Fibroblast of lung (primary cell): ENCODE measurements around the gene TMEM140. TPM values are rescaled to one million over a fixed set of nuclear protein-coding genes. Genes with fewer than 3 reads are reported as not detected.
A peak's percentile ranks its signal among the peaks of the same experiment; 100 is the strongest.

Experiments
- DNase-seq, 2 donors: peaks; one replicate each; pipeline versions ENCODE4 v3.0.0 to v3.0.0-alpha.2; 2010; ENCODE audit warnings: low read depth in 2 of 2
- H2AFZ ChIP-seq: 2 replicates; pipeline ENCODE4 v1.5.1; 2012; ENCODE audit warnings: low read length, control low read depth, inconsistent platforms
- H3K27ac ChIP-seq: 2 replicates; pipeline ENCODE4 v1.5.1; 2011; ENCODE audit warnings: low read length, control low read depth; ENCODE audit not compliant: insufficient read depth
- H3K27me3 ChIP-seq: 2 replicates; pipeline ENCODE4 v1.5.1; 2011; ENCODE audit warnings: mild to moderate bottlenecking, low read length; ENCODE audit not compliant: control insufficient read depth, insufficient read depth
- H3K36me3 ChIP-seq: 2 replicates; pipeline ENCODE4 v1.5.1; 2011; ENCODE audit warnings: low read length; ENCODE audit not compliant: control insufficient read depth, insufficient read depth
- H3K4me1 ChIP-seq: 2 replicates; pipeline ENCODE4 v1.5.1; 2011; ENCODE audit warnings: low read length; ENCODE audit not compliant: control insufficient read depth, insufficient read depth; ENCODE audit errors: extremely low read depth
- H3K4me2 ChIP-seq: 2 replicates; pipeline ENCODE4 v1.5.1; 2011; ENCODE audit warnings: low read length, control low read depth; ENCODE audit not compliant: insufficient read depth; ENCODE audit errors: extremely low read depth
- H3K4me3 ChIP-seq, 4 experiments: fragments of 200-600 bp in 1 of 4; sonication (generic) in 1 of 4; replicated peaks in 1 of 4; 2 replicates each; pipeline ENCODE4 v1.5.1; 2011 to 2016; ENCODE audit warnings: low read length in 4 of 4, low read depth in 3 of 4, mild to moderate bottlenecking in 3 of 4, control low read depth in 2 of 4, inconsistent platforms in 1 of 4, mixed read lengths in 1 of 4; ENCODE audit not compliant: insufficient read depth in 1 of 4; ENCODE audit errors: control extremely low read depth in 1 of 4
- H3K79me2 ChIP-seq: 2 replicates; pipeline ENCODE4 v1.5.1; 2012; ENCODE audit warnings: mild to moderate bottlenecking, low read length, inconsistent platforms; ENCODE audit not compliant: control insufficient read depth, insufficient read depth
- H3K9ac ChIP-seq: 2 replicates; pipeline ENCODE4 v1.5.1; 2011; ENCODE audit warnings: mild to moderate bottlenecking, low read length, control low read depth; ENCODE audit not compliant: insufficient read depth
- H3K9me3 ChIP-seq: 2 replicates; pipeline ENCODE4 v1.5.1; 2012; ENCODE audit warnings: low read depth, low read length; ENCODE audit not compliant: control insufficient read depth, insufficient read depth
- H4K20me1 ChIP-seq: 2 replicates; pipeline ENCODE4 v1.5.1; 2011; ENCODE audit warnings: low read length; ENCODE audit not compliant: control insufficient read depth, insufficient read depth; ENCODE audit errors: extremely low read depth
- CTCF ChIP-seq, 2 donors: IDR thresholded peaks in 1 of 2; conservative IDR thresholded peaks in 1 of 2; 1 replicate in 1 of 2; 2 replicates in 1 of 2; pipeline ENCODE4 v1.5.1; 2011 to 2012; ENCODE audit warnings: low read length in 2 of 2, control low read depth in 1 of 2, inconsistent platforms in 1 of 2, low read depth in 1 of 2, mild to moderate bottlenecking in 1 of 2
- EZH2 ChIP-seq: IDR thresholded peaks from 2 replicates; pipeline ENCODE4 v1.5.1; 2012; ENCODE audit warnings: low read length, control low read depth, mild to moderate bottlenecking; ENCODE audit errors: missing control alignments
- polyA plus RNA-seq, 2 donors: library from polyadenylated mRNA; depleted of rRNA in 1 of 2; stranded (reverse) in 1 of 2; unstranded in 1 of 2; fragments of >200 nt; gene quantifications; 2 replicates each; pipeline ENCODE4 v1.2.1, GENCODE V29; 2011 to 2012; ENCODE audit warnings: missing spikeins in 1 of 2
- total RNA-seq: library from RNA; depleted of rRNA; stranded (reverse); fragments of >200 nt; gene quantifications from 2 replicates; pipeline ENCODE4 v1.2.1, GENCODE V29; 2014

Gene TMEM140
- total and polyA plus RNA-seq, 2 donors (not counting 1 experiment from before 2014, with no cell fraction given): 8.7 to 29.7 TPM

- H3K4me3 ChIP-seq: no peak overlapping the region
- no peak overlapping the region for H2AFZ ChIP-seq
- H3K9ac ChIP-seq: no peak overlapping the region
- no peak for DNase-seq
- H3K4me1 ChIP-seq: peaks cover 7% of the 10 kb centered on the region
- H3K9me3 ChIP-seq: no peaks in the 10 kb centered on the region
- H3K79me2 ChIP-seq: no peaks in the 10 kb centered on the region
- no peak overlapping the region for H3K27ac ChIP-seq
- TF ChIP-seq CTCF (conservative IDR thresholded peaks at IDR 0.05 in 1 of 2, IDR thresholded peaks at IDR 0.05 in 1 of 2; ENCODE audit: low read depth in 1 of 2, low read length in 2 of 2): no peak
- TF ChIP-seq EZH2: no peak
- H3K27me3 ChIP-seq: no peaks in the 10 kb centered on the region
- H3K36me3 ChIP-seq: peaks cover 15% of the 10 kb centered on the region
- no peaks in the 10 kb centered on the region for H4K20me1 ChIP-seq
- H3K4me2 ChIP-seq: no peak overlapping the region
Observed at GRCh38 chr7:135189961-135190360, 42.1 kb downstream of the TMEM140 start.

GRCh38 chr7:135190703-135191102, 42.8 kb downstream of the TMEM140 start:
- Histone ChIP-seq H3K79me2 (no peaks in the 10 kb centered on the region), H3K36me3 (peaks cover 14% of the 10 kb centered on the region), H4K20me1 (no peaks in the 10 kb centered on the region), H3K4me1 (peaks cover 7% of the 10 kb centered on the region), H3K4me3 (no peak overlapping the region), H3K9me3 (no peaks in the 10 kb centered on the region), H2AFZ (no peak overlapping the region), H3K4me2 (no peak overlapping the region), H3K27ac (no peak overlapping the region), H3K27me3 (no peaks in the 10 kb centered on the region), H3K9ac (no peak overlapping the region)
- TF ChIP-seq EZH2 (no peak), CTCF (conservative IDR thresholded peaks at IDR 0.05 in 1 of 2, IDR thresholded peaks at IDR 0.05 in 1 of 2; ENCODE audit: low read depth in 1 of 2, low read length in 2 of 2) (no peak)
- no peak for DNase-seq

DNA sequence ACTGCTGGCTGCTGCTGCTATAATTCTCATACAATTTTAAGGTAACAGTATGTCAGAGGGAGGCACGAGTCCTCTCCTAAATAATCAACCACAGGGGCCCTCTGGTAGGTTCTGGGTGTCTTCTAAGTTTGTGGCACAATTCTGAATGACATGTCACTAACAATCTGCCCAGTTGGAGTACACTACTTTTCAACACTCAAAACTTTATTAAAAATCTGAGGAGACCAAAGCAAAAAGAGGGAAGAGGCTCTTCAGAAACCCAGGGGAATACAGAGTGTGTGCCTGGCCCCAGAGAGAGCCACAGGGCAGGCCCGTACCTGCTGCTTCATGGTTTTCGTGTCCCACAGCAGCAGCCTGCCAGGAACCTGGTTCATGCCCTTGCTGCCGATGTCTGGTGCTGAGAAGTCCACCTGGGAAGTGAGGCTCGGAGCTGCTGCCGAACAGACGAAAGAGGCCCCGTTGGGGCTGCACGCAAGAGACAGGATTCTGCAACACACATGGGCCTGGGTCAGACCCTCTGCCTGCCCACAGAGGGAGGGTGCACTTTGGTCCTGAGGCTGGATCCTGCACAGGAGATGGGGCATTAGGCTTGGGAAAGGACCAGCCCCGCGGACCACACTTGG, 45.2 kb downstream of the TMEM140 start:
- H2AFZ ChIP-seq: no peak overlapping the region
- H3K27ac ChIP-seq: peak overlapping the region; percentile 73

More for the DNA sequence above, 45.2 kb downstream of the TMEM140 start:
- TF ChIP-seq CTCF (conservative IDR thresholded peaks at IDR 0.05 in 1 of 2, IDR thresholded peaks at IDR 0.05 in 1 of 2; ENCODE audit: low read depth in 1 of 2, low read length in 2 of 2) (no peak), EZH2 (no peak)
- Histone ChIP-seq H3K79me2 (no peaks in the 10 kb centered on the region), H3K4me2 (no peak overlapping the region), H3K4me3 (no peak overlapping the region), H3K9ac (no peak overlapping the region), H3K9me3 (no peaks in the 10 kb centered on the region), H3K36me3 (peaks cover 3% of the 10 kb centered on the region), H3K27me3 (no peaks in the 10 kb centered on the region), H3K4me1 (peaks cover 7% of the 10 kb centered on the region), H4K20me1 (no peaks in the 10 kb centered on the region)
- no peak for DNase-seq
